NCI-H748 (cell line): ENCODE results near the gene ATF6B.
"Not testable (repeated sequence)": the region's sequence is repeated elsewhere in the genome, so short reads cannot be mapped to it uniquely, and the experiment has no call there.

Experiments
- DNase-seq: peaks from one replicate; lab custom pipeline; 2025; ENCODE audit not compliant: unreplicated experiment; lab: John Stamatoyannopoulos, UW

The ATF6B gene

DNA sequence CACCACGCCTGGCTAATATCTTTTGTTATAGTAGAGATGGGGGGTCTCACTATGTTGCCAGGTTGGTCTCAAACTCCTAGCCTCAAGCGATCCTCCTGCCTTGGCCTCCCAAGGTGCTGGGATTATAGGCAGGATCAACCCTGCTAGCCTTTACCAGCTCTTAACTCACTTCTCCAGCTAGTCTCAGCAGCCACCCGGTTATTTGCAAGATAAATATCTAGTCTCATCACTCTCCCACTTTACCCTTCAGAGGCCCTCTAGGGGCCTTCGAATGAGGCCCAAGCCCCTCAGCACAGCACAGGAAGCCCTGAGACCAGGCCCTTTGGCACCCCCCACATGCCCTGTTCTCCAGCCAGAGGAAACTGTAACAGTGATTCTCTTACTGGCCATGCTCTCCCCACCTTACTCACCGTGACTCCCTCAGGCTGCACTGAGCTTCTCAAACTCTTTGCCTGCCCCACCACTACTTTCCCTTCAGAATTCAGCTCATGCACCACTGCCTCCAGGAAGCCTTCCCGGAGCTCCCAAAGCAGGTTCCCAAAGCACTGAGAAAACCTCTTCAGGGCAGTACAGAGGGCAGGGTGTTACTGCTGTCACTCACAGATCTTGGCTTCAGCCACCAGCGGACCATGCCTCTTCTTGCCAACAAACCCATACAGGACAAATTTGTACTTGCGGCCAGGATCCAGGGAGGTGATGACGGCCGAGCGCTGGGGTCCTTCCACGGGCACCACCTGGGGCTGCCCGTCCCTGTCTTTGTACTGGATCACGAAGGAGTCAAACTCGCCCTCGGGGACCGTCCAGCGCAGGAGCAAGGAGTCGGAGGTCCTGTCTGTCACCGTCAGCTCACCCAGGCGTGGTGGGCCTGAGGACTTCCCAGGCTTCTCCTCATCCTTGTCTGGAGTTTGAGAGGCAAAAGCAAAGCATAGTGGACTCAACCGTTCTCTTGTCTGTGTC, 44.0 kb downstream of the ATF6B start:
- no peak for DNase-seq

GRCh38 chr6:32082935-32083334, 45.1 kb downstream of the ATF6B start:
- DNase-seq, result no peak

- DNase-seq, result no peak
Observed at GRCh38 chr6:32082478-32082877, 45.6 kb downstream of the ATF6B start.

DNA sequence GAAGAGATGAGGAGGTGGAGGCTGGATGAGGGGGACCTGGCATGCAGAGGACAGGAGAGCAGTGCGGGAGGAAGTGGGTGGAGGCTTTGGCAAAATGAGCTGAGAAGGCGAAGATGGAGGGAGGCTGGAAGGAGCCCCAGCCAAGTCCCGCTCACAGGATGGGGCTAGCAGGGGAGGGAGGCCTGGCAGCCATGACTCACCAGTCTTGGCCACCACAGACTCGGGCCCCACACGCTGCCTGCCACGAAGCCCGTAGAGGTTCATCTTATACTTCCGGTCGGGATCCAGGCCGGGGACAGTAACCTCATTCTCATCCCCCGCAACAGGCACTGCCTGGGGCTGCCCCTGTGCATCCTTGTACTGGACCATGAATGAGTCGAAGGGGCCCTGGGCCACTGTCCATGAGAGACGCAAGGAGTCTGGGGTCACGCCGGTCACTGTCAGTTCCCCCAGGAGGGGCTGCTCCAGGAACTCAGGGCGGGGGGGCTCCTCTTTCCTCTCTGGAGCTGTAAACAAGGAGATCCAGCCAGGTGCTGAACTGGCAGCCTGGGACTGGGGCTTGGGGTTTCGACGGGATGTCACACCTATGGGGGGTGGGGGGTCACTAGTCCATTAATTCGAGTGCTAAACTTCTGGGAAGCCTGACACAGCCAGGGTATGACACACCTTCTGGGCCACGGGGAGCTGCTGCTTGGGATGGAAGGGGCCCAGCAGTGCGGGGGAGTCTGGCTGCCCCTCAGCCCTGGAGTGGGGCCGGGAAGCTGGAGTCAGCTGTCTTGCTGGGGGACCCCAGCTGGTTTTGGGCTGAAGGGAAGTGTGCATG, 46.7 kb downstream of the ATF6B start:
- no peak for DNase-seq

GRCh38 chr6:32079566-32080290, 48.3 kb downstream of the ATF6B start:
- no peak for DNase-seq

- no peak for DNase-seq
Observed at GRCh38 chr6:32076321-32076809, 51.7 kb downstream of the ATF6B start.

GRCh38 chr6:32075781-32076180, 52.3 kb downstream of the ATF6B start:
- DNase-seq, result no peak

DNA sequence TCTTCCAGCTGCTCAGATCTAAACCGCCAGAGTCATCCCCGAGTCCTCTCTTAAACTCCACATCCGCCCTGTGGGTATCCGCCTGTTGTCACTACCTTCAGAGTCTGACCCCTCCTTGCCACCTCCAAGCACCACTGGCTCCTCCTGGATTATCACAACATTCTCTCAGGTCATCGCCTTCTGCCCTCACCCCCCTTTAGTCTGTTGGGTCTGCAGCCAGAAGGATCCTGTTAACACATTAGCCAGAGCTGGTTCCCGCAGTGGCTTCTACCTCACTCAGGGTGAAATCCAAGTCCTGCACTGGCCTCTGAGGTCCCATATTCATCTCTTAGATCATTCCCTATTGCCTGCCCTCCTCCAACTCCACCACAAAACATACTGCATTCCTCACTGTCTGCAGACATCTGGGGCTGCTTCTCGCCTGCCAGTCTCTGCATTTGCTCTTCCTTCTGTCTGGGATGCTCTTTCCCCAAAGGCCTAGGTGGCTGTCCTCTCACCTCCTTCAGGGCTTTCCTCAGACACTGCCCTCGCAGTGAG, 53.0 kb downstream of the ATF6B start:
- DNase-seq, result no peak

DNA sequence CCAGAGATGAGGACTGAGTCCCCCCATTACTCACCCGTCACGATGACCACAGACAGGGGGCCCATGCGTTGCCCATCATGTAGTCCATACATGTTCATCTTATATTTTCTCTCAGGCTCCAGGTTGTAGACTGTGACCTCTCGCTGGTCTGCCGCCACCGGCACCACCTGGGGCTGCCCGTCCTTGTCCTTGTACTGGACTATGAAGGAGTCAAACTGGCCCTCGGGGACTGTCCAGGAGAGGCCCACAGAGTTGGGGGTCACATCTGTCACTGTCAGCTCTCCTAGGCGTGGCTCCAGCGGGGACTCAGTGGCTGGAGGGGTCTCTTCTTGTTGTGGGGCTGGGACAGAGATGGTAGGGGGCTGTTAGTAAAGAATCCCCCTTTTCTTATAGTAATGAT, 54.4 kb downstream of the ATF6B start:
- DNase-seq, result no peak

- DNase-seq, result no peak
Observed at GRCh38 chr6:32073101-32073500, 54.9 kb downstream of the ATF6B start.

DNA sequence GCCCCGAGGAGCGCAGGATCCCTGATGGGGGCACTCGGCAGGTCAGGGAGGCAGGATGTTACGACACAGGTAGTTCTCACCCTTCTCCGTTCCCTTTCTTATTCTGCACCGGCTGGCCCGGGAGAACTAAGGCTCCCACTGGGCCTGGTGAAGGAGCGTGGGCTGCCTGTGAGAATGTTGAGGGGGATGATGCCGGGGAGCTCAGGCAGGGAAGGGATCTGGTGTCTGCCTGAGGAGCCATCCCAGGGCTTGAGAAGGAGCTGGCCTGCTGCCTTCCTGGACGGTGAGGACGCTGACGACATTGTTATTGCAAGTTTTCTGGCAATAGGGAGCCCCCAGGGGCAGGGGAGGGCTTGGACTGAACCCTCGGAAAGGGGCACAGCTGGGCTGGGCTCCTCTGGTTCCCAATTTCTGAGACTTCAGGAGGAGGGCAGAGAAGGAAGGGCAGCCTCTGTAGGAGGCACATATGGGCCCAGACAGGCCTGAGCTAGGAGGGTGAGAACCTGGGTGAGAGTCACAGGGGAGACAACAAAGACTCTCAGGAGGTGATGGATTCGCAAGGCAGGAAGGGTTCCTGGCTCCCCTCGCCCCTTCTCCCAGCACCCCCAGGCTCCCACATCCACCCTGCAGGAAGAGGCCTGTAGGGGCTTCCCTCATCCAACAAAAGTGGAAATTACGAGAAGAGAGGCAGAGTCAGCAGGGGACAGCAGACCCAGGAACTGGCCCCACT, 57.1 kb downstream of the ATF6B start:
- no peak for DNase-seq

GRCh38 chr6:32069878-32070515, 58.0 kb downstream of the ATF6B start:
- no peak for DNase-seq

GRCh38 chr6:32069460-32069859, 58.6 kb downstream of the ATF6B start:
- DNase-seq, result no peak

GRCh38 chr6:32068867-32069266, 59.2 kb downstream of the ATF6B start:
- no peak for DNase-seq

DNA sequence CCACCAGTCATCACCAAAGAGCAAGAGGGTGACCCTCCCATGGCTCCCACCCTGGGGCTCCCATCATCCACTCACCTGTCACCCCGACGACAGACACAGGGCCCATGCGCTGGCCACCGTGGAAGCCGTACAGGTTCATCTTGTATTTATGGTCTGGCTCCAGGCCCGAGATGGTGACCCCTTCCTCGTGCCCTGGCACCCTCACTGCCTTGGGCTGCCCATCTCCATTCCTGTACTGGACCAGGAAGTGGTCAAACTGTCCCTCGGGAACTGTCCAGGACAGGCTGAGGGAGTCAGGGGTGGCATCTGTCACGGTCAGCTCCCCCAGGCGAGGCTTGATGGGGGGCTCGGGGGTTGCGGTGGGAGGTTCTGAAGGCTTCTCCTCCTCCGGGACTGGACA, 59.7 kb downstream of the ATF6B start:
- not testable (repeated sequence) for DNase-seq

DNA sequence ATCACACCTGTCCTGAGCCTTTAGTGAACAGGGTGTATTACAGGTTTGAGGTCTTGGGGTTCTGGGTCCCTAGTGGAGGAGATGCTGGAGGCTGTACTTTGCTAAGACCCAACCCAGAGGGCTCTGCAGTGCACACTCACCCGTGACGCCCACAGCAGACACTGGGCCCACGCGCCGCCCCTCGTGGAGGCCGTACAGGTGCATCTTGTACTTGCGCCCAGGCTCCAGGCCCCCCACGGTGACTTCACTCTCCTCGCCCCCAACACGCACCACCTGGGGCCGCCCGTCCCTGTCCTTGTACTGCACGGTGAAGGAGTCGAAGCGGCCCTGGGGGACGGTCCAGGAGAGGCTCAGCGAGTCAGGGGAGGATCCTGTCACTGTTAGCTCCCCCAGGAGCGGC, 60.5 kb downstream of the ATF6B start:
- not testable (repeated sequence) for DNase-seq
